ENCODE results near the gene PPFIA2.
A peak's percentile ranks its signal among the peaks of the same experiment; 100 is the strongest.

Gene PPFIA2

GRCh38 chr12:81468206-81468605 lies 290.9 kb downstream of the PPFIA2 start:
- intact Hi-C loops (cut with DNase I), result no loop called here

GRCh38 chr12:81465876-81466275 lies 293.3 kb downstream of the PPFIA2 start:
- intact Hi-C loops (cut with DNase I), result no loop called here
- no peak for DNase-seq

More at GRCh38 chr12:81468206-81468605, 290.9 kb downstream of the PPFIA2 start:
- no peak for DNase-seq

- DNase-seq, result no peak
- intact Hi-C loops (cut with DNase I), result no loop called here
Observed at GRCh38 chr12:81465191-81465590, 294.0 kb downstream of the PPFIA2 start.

GRCh38 chr12:81461163-81461562 lies 298.0 kb downstream of the PPFIA2 start:
- DNase-seq, result no peak
- intact Hi-C loops (cut with DNase I), result no loop called here

GRCh38 chr12:81450920-81451739 lies 308.0 kb downstream of the PPFIA2 start:
- peak in 5 of 10 donors; percentile 17 to 80 (median 38) for DNase-seq
- intact Hi-C loops (cut with DNase I), result loop anchor here (2.0 to 10.0 kb wide), 2 partner anchors 116 to 176 kb away; no protein-coding TSS in a partner anchor

GRCh38 chr12:81441629-81442028 lies 317.5 kb downstream of the PPFIA2 start:
- intact Hi-C loops (cut with DNase I), result no loop called here
- DNase-seq, result no peak

- intact Hi-C loops (cut with DNase I), result no loop called here
- DNase-seq, result no peak
Observed at GRCh38 chr12:81440001-81440400, 319.1 kb downstream of the PPFIA2 start.

- intact Hi-C loops (cut with DNase I), result no loop called here
- no peak for DNase-seq
Observed at GRCh38 chr12:81439344-81439743, 319.8 kb downstream of the PPFIA2 start.

- DNase-seq, result no peak
- intact Hi-C loops (cut with DNase I), result no loop called here
Observed at GRCh38 chr12:81417056-81417455, 342.1 kb downstream of the PPFIA2 start.

- intact Hi-C loops (cut with DNase I), result no loop called here
Observed at GRCh38 chr12:81416571-81416970, 342.6 kb downstream of the PPFIA2 start.

GRCh38 chr12:81414441-81414840 lies 344.7 kb downstream of the PPFIA2 start:
- DNase-seq, result no peak
- intact Hi-C loops (cut with DNase I), result no loop called here

More at GRCh38 chr12:81416571-81416970, 342.6 kb downstream of the PPFIA2 start:
- no peak for DNase-seq

- DNase-seq, result no peak
- intact Hi-C loops (cut with DNase I), result no loop called here
Observed at GRCh38 chr12:81412940-81413339, 346.2 kb downstream of the PPFIA2 start.

- intact Hi-C loops (cut with DNase I), result no loop called here
- DNase-seq, result no peak
Observed at GRCh38 chr12:81403348-81403747, 355.8 kb downstream of the PPFIA2 start.

- DNase-seq, result no peak
- intact Hi-C loops (cut with DNase I), result no loop called here
Observed at GRCh38 chr12:81401241-81401640, 357.9 kb downstream of the PPFIA2 start.

GRCh38 chr12:81400024-81400423 lies 359.1 kb downstream of the PPFIA2 start:
- no peak for DNase-seq
- intact Hi-C loops (cut with DNase I), result no loop called here

GRCh38 chr12:81395431-81395830 lies 363.7 kb downstream of the PPFIA2 start:
- intact Hi-C loops (cut with DNase I), result no loop called here
- no peak for DNase-seq

GRCh38 chr12:81389550-81390099 lies 369.5 kb downstream of the PPFIA2 start:
- DNase-seq, result no peak
- intact Hi-C loops (cut with DNase I), result no loop called here

- peak in 1 of 10 donors; percentile 59 for DNase-seq
- intact Hi-C loops (cut with DNase I), result no loop called here
Observed at GRCh38 chr12:81386101-81386500, 373.0 kb downstream of the PPFIA2 start.

GRCh38 chr12:81381951-81382350 lies 377.2 kb downstream of the PPFIA2 start:
- intact Hi-C loops (cut with DNase I), result no loop called here
- DNase-seq, result no peak

- DNase-seq, result no peak
- intact Hi-C loops (cut with DNase I), result no loop called here
Observed at GRCh38 chr12:81378601-81379285, 380.4 kb downstream of the PPFIA2 start.

- intact Hi-C loops (cut with DNase I), result no loop called here
Observed at GRCh38 chr12:81377771-81378170, 381.4 kb downstream of the PPFIA2 start.

More at GRCh38 chr12:81377771-81378170, 381.4 kb downstream of the PPFIA2 start:
- no peak for DNase-seq

All from posterior cingulate gyrus (tissue), 11 donors.